GM12892 (cell line): Measurements from ENCODE around the gene SHISA7.

Experiments
- POLR2A ChIP-seq: IDR thresholded peaks from 2 replicates; pipeline ENCODE4 v1.6.1; 2011; ENCODE audit warnings: low read depth, low read length, control low read depth
- POLR2AphosphoS5 ChIP-seq: IDR thresholded peaks from 2 replicates; pipeline ENCODE4 v1.6.1; 2011; ENCODE audit warnings: low read depth, low read length, control low read depth

DNA sequence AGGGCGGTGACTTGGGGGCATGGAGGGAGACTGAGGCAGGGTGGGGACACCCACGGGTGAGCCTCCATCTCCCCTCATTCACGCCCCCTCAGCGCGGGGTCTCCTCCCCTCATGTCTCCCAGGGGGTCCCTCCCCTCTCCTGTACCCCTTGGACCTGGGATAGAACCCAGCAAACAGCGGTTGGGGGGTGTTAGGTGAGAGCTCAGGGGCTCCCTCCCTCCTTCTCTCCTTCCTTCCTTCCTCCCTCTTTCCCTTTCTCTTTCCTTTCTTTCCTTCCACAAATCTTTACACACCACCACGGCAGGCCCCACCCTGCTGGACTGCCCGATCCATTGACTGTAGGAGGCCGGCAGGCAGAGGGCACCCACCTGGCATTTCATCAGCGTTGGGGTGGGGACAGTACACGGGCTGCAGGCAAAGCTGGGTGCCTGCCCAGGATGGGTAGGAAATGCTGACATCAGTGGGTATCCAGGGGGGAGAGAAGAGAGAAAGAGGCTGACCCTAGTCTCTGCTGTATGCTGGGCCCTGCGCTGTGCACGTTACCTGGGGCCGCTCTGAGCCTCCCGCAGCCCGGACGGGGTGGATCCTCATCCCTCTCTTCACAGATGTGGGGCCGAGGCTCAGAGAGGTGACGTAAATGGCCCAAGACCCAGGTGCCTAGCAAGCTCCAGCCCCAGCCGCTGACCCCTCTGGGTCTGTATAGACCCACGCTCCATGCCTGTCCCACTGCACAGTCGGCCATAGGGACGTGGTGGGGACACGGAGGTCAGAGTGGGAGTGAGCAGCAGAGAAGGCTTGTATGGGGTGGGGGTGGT, 48.7 kb upstream of the SHISA7 start:
- no peak for TF ChIP-seq POLR2A
- TF ChIP-seq POLR2AphosphoS5: no peak
